Measurements from ENCODE around the gene LCN6.

The LCN6 gene

GRCh38 chr9:136723989-136724388 lies 24.3 kb downstream of the LCN6 start:
- H3K27ac ChIP-seq = peak overlapping the region; percentile 92; the same call in 1 of the 2 replicates
- TF ChIP-seq CTCF (conservative IDR thresholded peaks at IDR 0.05) = no peak

- no peak for TF ChIP-seq CTCF (conservative IDR thresholded peaks at IDR 0.05)
Observed at GRCh38 chr9:136723362-136723976, 24.9 kb downstream of the LCN6 start.

GRCh38 chr9:136722969-136723356 lies 25.4 kb downstream of the LCN6 start:
- H3K27ac ChIP-seq = peak overlapping the region; percentile 92; the same call in 1 of the 2 replicates
- TF ChIP-seq CTCF (conservative IDR thresholded peaks at IDR 0.05) = no peak

More at GRCh38 chr9:136723362-136723976, 24.9 kb downstream of the LCN6 start:
- H3K27ac ChIP-seq = peak overlapping the region; percentile 92; the same call in 1 of the 2 replicates

- TF ChIP-seq CTCF (conservative IDR thresholded peaks at IDR 0.05) = no peak
- peak overlapping the region; percentile 92; the same call in 1 of the 2 replicates for H3K27ac ChIP-seq
Observed at GRCh38 chr9:136722093-136722968, 26.0 kb downstream of the LCN6 start.

DNA sequence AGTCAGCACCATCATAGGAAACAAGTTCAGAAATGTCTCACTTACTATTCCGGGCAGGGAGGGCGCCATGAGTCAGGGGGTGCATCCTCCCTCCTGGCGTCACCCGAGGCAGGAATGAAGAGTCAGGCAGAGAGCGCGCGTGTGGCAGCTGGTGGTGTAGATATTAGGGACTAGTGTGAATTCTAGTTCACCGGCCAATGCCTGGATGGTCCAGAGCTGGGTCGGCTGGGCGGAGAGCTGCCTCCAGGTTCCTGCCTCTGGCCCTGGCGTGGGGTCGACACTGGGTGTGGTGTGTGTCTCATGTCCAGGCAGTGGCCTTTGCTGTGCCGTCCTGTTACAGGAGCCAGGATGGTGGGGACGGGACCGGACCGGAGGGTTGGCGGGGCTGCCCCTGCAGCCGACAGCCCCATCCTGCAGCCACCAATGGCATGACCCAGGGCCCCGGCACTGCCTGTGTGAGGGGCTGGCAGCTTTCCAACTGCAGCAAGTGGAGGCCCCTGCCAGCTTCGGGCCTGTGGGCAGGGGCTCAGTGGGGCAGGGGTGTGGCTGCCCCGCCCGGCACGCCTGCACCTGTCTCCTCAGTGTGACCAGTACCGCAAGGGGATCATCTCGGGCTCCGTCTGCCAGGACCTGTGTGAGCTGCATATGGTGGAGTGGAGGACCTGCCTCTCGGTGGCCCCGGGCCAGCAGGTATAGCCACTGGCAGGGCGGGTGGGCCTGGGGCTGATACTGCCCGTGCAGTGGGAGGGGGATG lies 26.8 kb downstream of the LCN6 start:
- H3K27ac ChIP-seq = peak overlapping the region; percentile 28; the same call in 1 of the 2 replicates
- no peak for TF ChIP-seq CTCF (conservative IDR thresholded peaks at IDR 0.05)

DNA sequence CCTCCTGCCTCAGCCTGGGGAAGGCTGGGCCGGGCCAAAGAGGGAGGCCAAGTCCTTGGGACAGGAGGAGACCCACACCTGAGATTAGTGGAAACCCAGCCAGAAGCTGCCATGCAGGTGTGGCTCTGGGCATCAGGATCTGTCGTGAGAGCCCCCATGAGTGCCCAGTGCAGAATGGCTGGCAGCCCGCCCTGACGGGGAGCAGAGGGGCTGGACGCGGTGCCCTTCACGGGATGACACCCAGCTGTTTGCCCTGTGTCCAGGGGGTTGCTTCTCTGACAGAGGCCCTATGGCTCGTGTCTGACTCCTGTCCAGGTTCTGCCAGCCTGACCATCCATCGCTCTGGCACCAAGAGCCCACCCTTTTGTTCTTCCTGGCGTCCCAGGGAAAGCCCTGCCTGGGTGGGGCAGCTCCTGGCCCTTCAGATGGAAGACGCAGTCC lies 27.4 kb downstream of the LCN6 start:
- no peak for TF ChIP-seq CTCF (conservative IDR thresholded peaks at IDR 0.05)
- 0 out of 2 replicates have a peak overlapping the region, but pooled peaks have one; percentile 28 for H3K27ac ChIP-seq

All from VCaP (cell line).